Activated CD8-positive, alpha-beta memory T cell treated with anti-CD3 and anti-CD28 coated beads, Interleukin-2, amount 50 U/mL, for 1 hour (primary cell): Measurements from ENCODE around the gene TALDO1.
"Not testable (repeated sequence)": the region's sequence is repeated elsewhere in the genome, so short reads cannot be mapped to it uniquely, and the experiment has no call there.

Experiments used
- DNase-seq: peaks from one replicate; pipeline ENCODE4 v3.0.0-alpha.2; 2020; ENCODE audit errors: extremely low read depth

The TALDO1 gene

DNA sequence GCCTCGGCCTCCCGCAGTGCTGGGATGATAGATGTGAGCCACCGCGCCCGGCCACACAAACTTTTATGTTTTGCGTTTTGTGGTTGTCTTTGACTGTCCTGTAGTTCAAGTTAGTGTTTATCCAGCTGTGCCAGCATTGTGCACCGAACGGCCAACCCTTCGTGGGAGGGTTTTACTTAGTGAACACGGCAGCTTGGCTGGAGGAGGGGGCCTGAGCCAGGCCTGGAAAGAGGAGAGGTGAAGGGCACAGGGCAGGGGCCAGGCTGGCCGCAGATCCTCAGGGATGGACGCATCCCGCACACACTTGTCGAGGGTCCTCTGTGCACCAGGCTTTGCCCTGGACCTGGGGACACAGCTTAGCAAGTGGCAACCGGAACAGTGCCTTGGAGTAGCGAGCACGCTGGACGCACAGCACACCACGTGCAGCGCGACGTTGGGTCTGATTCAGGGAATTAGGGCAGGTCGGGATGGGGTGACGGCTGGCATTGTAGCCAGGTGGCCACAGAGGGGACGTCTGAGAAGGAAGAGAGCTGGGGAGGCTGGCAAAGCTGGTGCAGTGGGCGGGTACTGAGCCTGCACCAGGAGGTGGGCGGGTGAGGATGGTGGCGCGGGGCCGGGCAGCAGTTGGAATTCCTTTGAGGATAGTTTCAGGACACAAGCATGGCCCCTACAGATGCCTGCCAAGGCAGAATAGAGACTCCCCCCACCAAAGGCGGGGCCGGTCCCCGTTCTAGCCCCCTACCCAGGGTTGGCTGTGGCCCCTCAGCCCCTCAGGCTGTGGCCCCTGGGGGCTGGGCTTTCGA is 27.8 kb upstream of the TALDO1 start:
- no peak for DNase-seq

DNA sequence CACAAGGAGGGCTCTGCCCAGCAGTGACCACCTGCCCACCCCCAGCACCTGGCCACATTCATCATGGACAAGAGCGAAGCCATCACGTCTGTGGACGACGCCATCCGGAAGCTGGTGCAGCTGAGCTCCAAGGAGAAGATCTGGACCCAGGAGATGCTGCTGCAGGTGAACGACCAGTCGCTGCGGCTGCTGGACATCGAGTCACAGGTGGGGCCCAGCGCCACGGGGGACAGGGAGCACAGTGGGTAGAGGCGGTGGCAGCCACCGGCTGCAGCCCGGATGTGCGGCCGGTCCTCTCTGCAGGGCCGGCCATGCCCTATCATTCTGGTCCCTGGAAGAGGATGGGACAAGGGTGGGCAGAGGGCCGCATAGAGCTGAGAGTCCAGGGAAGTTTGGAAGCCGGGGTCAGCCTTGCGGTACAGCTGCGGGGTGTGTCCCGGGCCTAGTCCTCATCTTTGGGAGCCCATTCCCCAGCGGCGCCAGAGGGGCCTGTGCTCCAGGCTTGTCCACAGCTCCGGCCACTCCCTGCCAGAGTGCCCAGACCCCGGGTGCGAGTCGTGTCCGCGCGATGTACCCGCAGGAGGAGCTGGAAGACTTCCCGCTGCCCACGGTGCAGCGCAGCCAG is 27.1 kb upstream of the TALDO1 start:
- DNase-seq, result no peak

DNA sequence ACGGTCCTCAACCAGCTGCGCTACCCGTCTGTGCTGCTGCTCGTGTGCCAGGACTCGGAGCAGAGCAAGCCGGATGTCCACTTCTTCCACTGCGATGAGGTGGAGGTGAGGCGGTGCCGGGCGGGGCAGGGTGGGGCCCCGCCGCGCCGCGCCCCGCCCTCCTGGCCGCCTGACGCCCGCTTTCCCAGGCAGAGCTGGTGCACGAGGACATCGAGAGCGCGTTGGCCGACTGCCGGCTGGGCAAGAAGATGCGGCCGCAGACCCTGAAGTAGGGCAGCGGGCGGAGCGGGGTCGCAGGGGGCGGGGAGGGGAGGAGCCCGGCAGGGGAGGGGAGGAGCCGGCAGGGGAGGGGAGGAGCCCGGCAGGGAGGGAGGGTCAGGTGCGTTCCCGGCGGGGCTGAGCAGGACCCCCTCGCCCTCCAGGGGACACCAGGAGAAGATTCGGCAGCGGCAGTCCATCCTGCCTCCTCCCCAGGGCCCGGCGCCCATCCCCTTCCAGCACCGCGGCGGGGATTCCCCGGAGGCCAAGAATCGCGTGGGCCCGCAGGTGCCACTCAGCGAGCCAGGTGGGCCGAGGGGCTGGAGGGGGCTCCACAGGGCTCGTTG is 26.5 kb upstream of the TALDO1 start:
- DNase-seq, result no peak

DNA sequence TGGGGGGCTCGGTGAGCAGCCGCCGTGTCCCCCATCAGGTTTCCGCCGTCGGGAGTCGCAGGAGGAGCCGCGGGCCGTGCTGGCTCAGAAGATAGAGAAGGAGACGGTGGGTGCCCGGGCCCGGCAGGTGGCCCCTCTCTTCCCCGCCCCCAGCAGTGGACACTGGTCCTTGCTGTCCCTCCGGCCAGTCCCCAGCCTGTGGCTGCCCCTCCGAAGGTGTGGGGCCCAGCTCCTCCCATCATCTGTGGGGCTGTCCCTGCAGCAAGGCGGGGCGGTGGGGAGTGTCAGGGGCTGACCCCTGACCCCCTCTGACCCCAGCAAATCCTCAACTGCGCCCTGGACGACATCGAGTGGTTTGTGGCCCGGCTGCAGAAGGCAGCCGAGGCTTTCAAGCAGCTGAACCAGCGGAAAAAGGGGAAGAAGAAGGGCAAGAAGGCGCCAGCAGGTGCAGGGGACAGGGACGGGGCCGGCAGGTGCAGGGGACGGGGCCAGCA is 26.0 kb upstream of the TALDO1 start:
- DNase-seq, result no peak

DNA sequence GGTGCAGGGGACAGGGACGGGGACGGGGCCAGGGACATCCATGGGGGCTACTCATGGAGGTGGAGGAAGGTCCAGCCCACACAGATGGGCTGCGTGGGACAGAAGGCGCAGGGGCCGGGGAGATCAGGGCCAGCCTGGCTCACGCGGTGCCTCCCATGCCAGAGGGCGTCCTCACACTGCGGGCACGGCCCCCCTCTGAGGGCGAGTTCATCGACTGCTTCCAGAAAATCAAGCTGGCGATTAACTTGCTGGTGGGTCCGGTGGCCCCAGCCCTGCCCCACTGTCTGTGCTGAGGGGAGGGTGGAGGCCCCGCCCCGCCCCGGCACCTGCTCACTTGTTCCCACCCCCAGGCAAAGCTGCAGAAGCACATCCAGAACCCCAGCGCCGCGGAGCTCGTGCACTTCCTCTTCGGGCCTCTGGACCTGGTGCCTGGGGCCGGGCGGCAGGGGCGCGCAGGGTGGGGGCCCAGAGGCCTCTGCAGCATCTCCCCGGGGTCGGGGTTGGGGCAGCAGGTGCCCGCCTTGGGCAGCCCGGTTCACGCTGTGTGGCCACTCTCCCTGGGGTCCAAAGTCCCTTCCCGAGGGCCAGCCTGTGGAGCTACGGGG is 25.4 kb upstream of the TALDO1 start:
- DNase-seq, result no peak

DNA sequence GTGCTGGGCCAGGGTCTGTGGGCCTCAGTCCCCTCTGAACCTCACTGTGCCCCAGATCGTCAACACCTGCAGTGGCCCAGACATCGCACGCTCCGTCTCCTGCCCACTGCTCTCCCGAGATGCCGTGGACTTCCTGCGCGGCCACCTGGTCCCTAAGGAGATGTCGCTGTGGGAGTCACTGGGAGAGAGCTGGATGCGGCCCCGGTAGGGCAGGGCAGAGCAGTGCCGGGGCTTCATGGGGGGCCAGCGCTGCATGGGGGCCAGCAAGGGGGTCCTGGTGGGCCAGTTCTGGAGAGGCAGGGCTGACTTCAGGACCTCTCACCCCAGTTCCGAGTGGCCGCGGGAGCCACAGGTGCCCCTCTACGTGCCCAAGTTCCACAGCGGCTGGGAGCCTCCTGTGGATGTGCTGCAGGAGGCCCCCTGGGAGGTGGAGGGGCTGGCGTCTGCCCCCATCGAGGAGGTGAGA is 24.9 kb upstream of the TALDO1 start:
- no peak for DNase-seq

DNA sequence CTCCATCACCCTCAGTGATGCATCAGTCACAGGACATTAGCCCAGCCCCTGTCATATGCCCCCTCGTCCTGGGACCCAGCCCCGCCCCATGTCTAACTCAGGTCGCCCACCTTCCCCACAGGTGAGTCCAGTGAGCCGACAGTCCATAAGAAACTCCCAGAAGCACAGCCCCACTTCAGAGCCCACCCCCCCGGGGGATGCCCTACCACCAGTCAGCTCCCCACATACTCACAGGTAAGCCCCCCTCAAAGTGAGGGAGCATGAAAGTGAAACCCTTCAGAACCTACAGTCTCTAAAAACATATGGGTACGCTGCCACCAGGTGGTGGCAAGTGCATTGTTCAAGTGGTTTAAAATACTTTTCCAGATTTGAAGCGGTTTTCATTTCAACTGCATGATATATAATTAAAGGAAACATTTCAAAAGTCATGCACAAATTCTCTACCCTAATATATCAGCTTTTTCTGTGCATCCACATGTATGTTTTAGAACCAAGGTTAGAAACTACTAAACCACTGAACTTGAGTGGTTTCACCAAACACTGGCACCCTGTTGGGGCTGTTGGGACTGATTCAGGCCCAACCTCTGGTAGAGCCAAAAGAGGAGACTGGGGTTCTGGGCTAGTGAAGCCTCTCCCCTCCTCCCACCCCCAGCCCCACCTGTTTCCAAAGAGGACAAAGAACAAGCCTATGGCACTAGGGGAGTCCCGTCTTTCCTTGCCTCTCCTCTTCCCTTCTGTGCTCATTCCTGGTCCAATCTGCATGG is 24.0 kb upstream of the TALDO1 start:
- no peak for DNase-seq

DNA sequence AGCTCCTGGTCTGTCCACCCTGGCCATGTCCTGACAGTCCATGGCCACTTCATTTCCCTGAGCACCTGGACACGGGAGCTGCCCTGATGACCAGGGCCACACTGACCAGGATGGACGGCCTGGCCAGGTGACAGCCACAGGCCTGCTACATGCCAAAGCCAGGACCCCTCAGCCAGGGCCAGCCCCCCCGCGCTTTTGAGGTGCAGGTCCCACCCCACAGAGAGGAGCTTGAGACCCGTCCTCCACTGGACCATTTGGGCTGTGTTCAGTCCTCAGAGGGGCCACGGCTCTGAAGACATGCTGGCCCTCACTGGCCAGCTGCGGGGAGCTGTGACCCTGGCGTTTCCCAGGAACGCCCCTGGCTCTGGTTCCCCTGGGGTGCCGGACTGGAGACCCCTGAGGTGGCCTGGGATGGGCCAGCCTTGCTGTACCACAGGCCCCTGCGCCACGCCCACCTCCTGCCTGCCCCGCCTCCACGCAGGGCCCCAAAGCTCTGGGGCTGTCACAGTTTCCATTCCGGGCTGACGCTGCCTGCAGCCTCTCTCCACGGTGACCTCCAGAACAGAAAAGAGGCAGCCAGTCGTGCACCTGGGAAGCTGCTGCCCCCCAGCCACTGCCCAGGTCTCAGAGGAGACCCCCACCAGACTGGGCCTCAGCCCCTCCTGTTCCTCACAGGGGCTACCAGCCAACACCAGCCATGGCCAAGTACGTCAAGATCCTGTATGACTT is 23.1 kb upstream of the TALDO1 start:
- DNase-seq, result no peak

DNA sequence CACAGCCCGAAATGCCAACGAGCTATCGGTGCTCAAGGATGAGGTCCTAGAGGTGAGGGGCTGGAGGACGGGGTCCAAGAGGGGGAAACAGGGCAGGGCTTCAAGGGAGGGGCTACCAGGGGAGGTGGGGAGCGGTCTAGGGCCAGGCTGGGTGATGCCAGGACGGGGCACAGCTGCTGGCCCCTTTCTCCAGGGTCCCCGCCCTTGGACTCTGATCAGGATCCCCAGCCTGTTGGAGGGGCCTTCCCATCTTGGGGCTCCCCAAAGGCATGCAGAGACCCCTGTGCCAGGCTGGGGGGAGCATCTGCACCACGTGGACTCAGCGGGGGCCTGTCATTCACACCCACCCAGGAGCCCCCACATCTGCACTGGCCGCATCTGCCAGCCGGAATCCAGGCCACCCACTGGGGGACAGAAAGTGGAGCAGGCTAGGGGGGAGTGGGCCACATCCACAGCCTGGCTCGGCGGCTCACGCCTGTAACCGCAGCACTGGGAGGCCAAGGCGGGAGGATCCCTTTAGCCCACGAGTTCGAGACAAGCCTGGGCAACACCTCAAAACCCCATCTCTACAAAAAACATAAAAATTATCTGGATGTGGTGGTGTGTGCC is 22.4 kb upstream of the TALDO1 start:
- DNase-seq, result no peak

DNA sequence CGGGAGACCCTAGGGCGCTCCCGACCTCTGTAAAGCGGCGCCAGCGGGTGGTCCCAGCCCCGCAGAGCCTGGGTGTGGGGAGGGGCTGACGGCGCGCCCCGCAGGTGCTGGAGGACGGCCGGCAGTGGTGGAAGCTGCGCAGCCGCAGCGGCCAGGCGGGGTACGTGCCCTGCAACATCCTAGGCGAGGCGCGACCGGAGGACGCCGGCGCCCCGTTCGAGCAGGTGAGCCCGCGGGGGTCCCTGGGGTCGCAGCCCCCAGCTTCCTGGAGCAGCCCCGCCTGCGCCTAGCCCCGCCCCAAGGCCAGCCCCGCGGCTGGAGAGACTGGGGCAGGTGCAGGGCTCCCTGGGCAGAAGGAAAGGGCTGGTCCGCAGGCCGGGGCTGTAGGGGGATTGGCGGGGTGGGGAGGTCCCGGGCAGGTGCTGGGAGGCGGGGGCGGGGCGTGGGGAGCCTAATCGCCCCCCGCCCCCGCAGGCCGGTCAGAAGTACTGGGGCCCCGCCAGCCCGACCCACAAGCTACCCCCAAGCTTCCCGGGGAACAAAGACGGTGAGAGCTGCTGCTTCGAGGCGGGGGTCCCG is 21.6 kb upstream of the TALDO1 start:
- DNase-seq, result no peak

DNA sequence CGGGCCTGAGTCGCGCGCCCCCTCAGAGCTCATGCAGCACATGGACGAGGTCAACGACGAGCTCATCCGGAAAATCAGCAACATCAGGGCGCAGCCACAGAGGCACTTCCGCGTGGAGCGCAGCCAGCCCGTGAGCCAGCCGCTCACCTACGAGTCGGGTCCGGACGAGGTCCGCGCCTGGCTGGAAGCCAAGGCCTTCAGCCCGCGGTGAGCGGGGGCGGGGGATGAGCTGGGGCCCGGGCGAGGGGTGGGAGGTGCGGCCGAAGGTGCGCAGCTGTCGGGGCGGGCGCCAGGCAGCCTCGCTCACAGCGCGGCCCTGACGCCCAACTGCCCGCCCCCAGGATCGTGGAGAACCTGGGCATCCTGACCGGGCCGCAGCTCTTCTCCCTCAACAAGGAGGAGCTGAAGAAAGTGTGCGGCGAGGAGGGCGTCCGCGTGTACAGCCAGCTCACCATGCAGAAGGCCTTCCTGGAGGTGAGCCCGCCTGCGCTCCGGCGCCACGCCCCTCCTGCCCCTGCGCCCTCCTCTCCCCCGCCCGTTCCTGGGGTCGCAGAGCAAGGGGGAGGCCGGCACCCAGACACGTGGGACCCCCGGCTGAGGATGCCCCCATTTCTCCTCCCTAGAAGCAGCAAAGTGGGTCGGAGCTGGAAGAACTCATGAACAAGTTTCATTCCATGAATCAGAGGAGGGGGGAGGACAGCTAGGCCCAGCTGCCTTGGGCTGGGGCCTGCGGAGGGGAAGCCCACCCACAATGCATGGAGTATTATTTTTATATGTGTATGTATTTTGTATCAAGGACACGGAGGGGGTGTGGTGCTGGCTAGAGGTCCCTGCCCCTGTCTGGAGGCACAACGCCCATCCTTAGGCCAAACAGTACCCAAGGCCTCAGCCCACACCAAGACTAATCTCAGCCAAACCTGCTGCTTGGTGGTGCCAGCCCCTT is 20.7 kb upstream of the TALDO1 start:
- DNase-seq, result no peak

DNA sequence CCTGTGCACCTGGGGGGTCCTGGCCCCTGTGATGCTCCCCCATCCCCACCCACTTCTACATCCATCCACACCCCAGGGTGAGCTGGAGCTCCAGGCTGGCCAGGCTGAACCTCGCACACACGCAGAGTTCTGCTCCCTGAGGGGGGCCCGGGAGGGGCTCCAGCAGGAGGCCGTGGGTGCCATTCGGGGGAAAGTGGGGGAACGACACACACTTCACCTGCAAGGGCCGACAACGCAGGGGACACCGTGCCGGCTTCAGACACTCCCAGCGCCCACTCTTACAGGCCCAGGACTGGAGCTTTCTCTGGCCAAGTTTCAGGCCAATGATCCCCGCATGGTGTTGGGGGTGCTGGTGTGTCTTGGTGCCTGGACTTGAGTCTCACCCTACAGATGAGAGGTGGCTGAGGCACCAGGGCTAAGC is 20.0 kb upstream of the TALDO1 start:
- DNase-seq, result no peak

DNA sequence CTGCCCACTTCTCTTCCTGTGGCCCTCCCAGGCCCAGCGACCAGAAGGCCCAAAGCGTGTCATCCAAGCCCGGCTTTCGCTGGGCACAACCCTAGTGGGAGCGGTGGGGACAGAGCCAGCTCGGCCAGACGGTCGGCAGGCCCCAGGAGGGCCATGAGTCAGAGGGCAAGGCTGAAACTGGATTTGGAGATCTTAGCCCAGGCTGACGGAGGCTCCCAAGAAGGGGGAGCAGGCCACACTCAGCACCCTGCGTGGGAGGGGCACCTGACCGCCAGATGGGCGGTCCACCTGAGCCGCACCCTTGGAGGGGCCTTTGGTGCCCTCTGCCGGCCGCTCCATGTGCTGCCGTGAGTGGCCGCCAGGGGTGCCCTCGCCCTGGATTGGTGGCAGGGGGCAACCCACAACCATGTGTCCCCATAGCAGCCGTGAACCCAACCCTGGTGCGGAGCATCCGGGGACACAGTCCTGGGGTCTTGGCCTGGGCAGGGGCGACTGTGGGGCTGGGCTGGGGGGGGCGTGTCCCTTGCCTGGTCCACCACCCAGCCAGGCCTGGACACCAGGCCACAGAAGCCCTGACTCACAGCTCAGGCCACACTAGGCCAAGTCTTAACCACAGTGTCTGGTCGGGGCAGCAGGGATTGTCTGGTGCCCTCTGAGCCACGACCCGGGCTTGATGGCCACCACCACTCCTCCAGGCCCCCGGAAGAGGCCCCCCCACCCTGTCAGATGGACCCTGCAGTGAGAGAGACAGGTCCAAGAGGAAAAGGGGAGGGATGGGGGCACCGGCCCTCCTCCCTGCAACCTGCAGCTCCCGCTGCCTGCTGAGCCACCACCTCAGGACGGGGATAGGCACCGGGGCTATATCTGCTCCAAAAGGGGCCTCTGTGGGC is 19.2 kb upstream of the TALDO1 start:
- DNase-seq, result peak; percentile 51

DNA sequence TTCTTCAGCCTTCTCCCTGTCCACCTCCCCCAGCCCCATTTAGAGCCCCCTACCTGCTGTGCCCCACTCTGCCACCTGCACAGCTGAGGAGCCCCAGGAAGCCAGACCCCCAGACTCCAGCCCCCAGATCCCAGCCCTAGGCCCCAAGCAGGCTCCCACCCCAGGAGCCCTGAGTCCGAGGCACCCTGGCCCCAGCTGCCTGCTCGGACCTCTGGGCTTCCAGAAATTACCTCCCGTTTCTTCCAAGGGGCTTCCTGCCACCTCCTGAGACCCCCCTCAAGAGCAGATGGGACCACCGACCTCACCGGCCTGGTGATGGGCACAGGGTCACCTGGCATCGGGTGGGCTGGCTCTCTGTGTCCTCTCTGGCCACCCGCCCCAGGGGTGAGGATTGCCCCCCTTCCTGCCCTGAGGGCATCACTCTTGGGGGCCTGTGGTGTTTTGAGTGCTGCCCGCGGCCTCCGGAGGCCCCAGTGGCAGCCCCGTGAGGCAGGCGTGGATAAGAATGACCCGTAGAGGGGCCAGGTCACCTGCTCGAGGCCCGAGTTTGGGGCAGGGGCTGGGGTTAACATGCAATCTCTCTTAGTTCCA is 18.3 kb upstream of the TALDO1 start:
- DNase-seq, result no peak

DNA sequence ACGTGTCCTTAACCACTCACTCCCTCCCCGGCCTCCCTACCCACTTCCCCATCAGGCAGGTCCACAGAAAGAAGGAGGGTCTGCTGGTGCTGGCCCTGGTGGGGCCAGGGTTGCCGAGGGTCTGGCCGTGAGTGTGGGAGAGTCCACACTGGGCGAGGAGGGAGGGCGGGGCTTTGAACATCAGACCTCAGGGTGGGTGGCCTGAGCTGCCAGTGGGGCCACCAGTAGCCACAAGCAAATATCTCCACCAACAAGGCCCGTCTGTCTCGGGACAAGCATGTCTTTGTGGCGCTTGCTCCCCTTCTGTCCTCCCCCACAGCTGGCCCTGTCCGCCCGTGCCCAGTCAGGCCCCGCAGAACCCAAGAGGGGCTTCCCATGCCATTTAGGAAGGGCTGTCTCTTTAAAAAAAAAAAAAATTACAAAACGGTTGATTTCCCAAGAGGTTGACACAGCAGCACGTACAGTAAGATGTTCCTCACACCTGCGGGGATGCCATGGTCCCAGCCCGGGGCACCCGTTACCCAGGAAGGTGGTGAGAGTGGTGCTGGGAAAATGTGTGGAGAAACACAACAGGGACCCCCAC is 17.7 kb upstream of the TALDO1 start:
- DNase-seq, result no peak

DNA sequence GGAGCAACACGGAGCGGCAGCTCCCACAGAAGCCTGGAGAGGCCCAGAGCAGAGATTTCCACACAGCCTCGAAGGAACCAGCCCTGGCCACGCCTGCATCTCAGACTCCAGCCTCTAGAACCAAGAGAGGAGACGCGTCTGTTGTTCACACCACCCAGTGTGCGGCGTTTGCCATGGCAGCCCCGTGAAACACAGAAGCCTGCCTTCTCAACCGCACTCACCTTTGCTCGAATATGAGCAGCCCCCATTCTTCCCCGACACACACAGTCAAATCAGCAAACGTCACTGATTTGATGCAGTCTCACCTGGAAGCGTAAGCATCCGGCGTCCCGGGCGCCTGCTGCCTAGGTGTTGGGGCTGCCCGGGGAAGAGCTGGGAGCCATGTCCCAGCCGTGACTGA is 14.2 kb upstream of the TALDO1 start:
- DNase-seq, result no peak

DNA sequence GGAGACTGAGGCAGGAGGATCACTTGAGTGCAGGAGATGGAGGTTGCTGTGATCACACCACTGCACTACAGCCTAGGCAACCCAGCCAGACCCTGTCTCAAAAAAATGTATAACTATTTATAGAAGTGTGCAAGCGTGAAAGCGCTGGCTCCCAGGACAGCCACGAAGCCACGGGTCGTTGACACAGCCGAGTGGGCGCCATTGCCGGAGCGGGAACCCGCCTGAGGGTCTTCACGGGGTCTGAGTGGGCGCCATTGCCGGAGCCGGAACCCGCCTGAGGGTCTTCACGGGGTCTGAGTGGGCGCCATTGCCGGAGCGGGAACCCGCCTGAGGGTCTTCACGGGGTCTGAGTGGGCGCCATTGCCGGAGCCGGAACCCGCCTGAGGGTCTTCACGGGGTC is 12.7 kb upstream of the TALDO1 start:
- not testable (repeated sequence) for DNase-seq
